GM10248 (cell line): ENCODE results near the gene HAPLN1.
A peak's percentile ranks its signal among the peaks of the same experiment; 100 is the strongest.
"Not testable (repeated sequence)": the region's sequence is repeated elsewhere in the genome, so short reads cannot be mapped to it uniquely, and the experiment has no call there.

Experiments used
- CTCF ChIA-PET: fragments of 300-600 bp; sonication (Branson Sonifier 250); formaldehyde crosslinking; extraction: SDS; loops from one replicate; lab custom pipeline; 2021; ENCODE audit warnings: antibody characterized with exemption; lab: Yijun Ruan, JAX
- POLR2A ChIA-PET: fragments of 350-650 bp; sonication (Branson Sonifier 250); formaldehyde crosslinking; extraction: SDS; loops from one replicate; lab custom pipeline; 2020; ENCODE audit warnings: antibody characterized with exemption; lab: Yijun Ruan, JAX
- DNase-seq: peaks from one replicate; pipeline ENCODE4 v3.0.0; 2012; ENCODE audit errors: extremely low spot score
- TF ChIP-seq, protein P1 (sequence below): IDR thresholded peaks from 2 replicates; pipeline ENCODE4 v1.5.1; 2012; ENCODE audit warnings: mild to moderate bottlenecking, low read depth; ENCODE audit errors: extremely low read depth, missing control alignments, control extremely low read depth

The HAPLN1 gene

DNA sequence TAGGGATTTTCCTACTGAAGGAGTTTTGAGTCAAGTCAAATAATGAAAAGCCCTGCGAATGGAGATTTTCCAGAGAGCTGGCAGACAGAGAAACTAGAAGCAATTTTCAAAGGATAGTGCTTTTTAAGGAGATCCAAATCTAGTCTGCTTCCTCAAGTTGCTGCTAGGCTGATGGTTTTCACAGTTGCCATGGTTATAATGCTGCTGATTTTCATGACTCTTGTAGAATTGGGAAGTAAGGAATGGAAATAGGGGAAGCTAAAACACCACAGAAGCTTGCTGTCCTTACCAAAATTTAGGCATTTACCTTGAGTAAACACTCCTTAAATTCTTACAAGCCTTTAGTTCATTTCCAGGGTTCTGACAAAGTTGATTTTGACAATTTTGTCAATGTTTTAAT, 30.1 kb upstream of the HAPLN1 start:
- TF ChIP-seq, protein P1, sequence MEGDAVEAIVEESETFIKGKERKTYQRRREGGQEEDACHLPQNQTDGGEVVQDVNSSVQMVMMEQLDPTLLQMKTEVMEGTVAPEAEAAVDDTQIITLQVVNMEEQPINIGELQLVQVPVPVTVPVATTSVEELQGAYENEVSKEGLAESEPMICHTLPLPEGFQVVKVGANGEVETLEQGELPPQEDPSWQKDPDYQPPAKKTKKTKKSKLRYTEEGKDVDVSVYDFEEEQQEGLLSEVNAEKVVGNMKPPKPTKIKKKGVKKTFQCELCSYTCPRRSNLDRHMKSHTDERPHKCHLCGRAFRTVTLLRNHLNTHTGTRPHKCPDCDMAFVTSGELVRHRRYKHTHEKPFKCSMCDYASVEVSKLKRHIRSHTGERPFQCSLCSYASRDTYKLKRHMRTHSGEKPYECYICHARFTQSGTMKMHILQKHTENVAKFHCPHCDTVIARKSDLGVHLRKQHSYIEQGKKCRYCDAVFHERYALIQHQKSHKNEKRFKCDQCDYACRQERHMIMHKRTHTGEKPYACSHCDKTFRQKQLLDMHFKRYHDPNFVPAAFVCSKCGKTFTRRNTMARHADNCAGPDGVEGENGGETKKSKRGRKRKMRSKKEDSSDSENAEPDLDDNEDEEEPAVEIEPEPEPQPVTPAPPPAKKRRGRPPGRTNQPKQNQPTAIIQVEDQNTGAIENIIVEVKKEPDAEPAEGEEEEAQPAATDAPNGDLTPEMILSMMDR, result no peak
- ChIA-PET CTCF (interaction anchor here (1.1 kb wide), 1 partner anchor 8 kb away, joined by 3 read pairs; no protein-coding TSS in a partner anchor), POLR2A (no interaction called here)
- no peak for DNase-seq

DNA sequence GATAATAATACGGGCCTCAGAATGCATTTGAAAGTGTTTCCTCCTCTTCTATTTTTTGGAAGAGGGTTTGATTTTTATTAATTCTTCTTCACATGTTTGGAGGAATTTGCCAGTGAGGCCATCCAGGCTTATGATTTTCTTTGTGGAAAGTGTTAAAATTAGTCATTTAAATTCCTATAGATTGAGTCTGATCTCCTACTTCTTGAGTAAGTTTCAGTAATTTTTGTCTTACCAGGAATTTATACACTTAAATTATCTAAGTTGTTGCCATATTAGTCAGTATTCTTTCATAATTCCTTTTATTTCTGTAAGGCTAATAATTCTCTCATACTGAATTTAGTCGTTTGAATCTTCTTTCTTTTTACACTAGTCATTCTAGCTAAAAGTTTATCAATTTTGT, 25.2 kb upstream of the HAPLN1 start:
- POLR2A ChIA-PET, result no interaction called here
- CTCF ChIA-PET, result no interaction called here
- DNase-seq, result no peak
- TF ChIP-seq, protein P1, result no peak

DNA sequence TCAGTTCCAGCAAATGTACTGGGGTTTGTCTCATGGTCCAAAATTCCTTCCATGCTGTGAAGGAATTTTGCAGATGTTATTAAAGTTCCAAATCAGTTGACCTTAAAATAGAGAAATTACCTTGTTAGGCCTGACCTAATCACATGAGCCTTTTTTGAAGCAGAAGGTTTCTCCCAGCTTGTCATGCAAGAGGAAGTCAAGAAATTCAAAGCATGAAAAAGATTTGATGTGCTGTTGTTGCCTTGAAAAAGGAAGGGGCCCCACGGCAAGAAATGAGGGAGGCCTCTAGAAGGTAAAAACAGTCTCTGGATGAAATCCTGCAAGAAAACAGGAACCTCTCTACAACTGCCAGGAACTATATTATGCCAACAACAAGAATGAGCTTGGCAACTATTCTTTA, 24.2 kb upstream of the HAPLN1 start:
- TF ChIP-seq, protein P1, result no peak
- no peak for DNase-seq
- CTCF ChIA-PET, result no interaction called here
- POLR2A ChIA-PET, result no interaction called here

DNA sequence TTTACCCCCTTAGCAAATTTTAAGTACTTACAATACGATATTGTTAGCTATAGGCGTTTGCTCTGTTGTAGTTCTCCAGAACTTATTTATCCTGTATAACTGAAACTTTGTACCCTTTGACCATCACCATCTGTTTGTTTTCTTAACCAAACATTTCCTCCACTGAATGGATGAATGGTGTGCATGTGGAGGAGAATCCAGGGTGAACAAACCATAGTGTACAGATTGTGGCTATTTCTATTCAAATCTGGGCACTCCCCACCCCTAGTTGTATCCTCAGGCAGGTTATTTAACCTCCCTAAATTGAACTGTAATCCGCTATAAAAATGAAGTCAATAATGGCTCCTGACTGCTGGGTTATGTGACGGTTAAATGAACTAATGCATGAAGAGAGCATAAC, 21.4 kb upstream of the HAPLN1 start:
- ChIA-PET CTCF (interaction anchor here (1.0 to 1.1 kb wide), 2 partner anchors 9 to 24 kb away, joined by 3 read pairs; no protein-coding TSS in a partner anchor), POLR2A (no interaction called here)
- TF ChIP-seq, protein P1, result no peak
- no peak for DNase-seq

DNA sequence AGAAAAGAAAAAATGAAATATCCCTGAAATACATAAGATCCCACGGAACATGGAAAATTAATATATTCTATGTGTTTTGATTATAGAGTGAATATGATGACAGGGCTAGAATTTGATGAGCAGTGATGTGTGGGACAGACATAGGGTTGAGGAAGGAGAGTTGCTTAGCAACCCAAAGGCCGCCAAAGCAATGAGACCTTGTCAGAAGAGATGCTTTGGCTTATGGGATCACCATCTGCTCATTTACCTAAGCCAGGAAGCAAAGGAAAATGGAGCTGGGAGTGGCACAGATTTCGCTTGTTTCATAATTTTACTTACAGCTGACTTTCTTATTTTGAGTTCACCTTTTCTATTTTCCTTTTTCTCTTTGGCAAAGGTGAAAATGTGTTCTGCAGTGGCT, 20.9 kb upstream of the HAPLN1 start:
- DNase-seq, result no peak
- POLR2A ChIA-PET, result no interaction called here
- TF ChIP-seq, protein P1, result no peak
- CTCF ChIA-PET, result interaction anchor here (1.1 kb wide), 1 partner anchor 30 kb away, joined by 3 read pairs; no protein-coding TSS in a partner anchor

DNA sequence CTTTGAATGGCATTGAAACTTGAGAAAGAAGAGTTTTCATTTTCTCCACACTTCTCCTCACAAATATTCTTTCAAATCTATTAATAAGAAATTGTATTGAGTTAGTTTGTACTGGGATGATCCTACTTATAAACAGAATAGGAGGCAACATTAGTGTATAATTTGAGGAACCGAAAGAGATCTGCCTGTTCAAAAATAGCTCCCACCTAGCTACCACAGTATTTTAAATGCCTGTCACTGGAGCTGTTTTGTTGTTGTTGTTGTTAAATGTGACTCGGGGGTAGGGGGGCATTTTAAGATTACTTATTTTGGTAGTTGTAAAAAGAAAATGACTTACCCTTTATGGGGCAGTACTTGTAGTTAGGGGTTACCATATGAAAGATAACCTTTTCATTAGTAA, 20.1 kb upstream of the HAPLN1 start:
- ChIA-PET POLR2A (no interaction called here), CTCF (interaction anchor here (1.1 kb wide), 1 partner anchor 29 kb away, joined by 3 read pairs; no protein-coding TSS in a partner anchor)
- peak; percentile 14 for DNase-seq
- TF ChIP-seq, protein P1, result no peak

DNA sequence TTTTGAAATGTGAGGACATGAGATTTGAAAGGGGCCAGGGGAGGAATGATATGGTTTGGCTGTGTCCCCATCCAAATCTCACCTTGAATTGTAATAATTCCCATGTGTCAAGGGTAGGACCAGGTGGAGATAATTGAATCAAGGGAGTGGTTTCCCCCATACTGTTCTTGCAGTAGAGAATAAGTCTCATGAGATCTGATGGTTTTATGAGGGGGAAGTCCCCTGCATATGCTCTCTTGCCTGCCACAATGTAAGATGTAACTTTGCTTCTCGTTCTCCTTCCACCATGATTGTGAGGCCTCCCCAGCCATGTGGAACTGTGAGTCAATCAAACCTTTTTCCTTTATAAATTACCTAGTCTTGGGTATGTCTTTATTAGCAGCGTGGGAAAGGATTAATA, 15.5 kb upstream of the HAPLN1 start:
- DNase-seq, POLR2A ChIA-PET: not testable (repeated sequence)
- CTCF ChIA-PET, result interaction anchor here (1.7 kb wide), 1 partner anchor 25 kb away, joined by 5 read pairs; no protein-coding TSS in a partner anchor

DNA sequence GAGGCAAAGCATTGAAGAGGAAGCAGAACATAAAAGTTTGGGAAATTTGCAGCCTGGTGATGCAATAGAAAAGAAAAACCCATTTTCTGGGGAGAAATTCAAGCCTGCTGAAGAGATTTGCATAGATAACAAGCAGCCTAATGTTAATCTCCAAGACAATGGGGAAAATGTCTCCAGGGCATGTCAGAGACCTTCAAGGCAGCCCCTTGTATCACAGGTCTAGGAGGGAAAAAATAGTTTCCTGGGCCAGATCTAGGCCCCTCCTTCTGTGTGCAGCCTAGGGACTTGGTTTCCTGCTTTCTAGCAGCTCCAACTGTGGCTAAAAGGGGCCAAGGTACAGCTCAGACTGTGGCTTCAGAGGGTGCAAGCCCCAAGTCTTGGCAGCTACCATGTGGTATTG, 14.4 kb upstream of the HAPLN1 start:
- CTCF ChIA-PET, DNase-seq, POLR2A ChIA-PET: not testable (repeated sequence)
